NCI-H2107 treated with DMSO at 0.1 percent for 48 hours (cell line): ENCODE measurements around the gene CDC42EP1.
"Not testable (repeated sequence)": the region's sequence is repeated elsewhere in the genome, so short reads cannot be mapped to it uniquely, and the experiment has no call there.

Experiments
- DNase-seq: peaks from one replicate; lab custom pipeline; 2025; ENCODE audit not compliant: unreplicated experiment; lab: John Stamatoyannopoulos, UW

The CDC42EP1 gene

DNA sequence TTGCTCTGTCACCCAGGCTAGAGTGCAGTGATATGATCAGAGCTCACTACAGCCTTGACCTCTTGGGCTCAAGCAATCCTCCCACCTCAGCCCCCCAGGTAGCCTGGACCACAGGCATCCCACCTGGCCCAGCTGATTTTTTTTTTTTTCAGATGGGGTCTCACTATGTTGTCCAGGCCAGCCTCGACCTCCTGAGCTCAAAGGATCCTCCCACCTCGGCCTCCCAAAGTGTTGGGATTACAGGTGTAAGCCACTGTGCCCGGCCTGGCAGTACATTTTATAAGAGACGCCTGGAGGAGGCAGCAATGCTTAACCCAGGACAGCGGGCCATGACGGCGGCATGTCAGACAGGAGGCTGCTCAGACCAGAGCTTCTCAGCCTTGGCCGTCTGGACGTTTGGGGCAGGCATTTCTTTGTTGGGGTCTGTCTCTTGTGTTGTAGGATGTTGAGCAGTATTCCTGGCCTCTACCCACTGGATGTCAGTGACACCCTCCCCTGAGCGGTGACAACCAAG lies 15.3 kb downstream of the CDC42EP1 start:
- DNase-seq, result no peak

- no peak for DNase-seq
Measured at GRCh38 chr22:37578002-37578401, 17.7 kb downstream of the CDC42EP1 start.

DNA sequence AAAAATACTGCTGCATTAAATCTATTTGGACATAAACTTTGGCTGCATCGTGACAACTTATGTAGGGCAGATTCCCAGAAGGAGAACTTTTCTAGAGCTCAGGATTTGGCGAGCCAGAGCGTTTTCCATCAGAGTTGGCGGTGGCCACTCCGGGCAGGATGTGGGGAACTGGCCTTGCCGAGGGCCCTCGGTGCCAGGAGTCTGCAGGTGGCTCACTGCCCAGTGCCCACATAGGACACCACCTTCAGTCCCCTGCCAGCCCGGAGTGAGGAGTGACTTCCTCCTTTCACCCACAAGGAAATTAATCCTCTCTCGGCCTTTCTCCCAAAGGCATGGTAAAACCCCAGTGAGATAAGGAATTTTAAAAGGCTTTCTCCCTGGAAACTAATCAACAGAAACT lies 21.2 kb downstream of the CDC42EP1 start:
- DNase-seq, result no peak

DNA sequence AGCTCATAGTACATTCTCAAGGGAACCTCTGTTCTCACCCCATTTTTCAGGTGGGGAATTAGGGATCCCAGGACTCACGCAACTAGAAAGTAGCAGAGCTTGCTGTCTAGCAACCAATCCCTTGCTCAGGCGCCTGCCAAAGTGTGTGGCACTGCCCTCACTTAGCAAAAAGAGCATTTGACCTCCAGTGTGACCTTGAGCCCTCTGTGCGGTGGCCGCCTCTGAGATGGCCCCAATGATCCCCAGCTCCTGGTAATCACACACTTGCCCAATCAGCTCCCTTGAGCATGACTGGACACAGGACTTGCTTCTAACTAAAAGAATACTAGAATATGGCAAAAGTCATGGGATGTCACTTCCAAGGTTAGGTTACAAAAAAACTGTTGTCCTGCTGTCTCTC lies 22.2 kb downstream of the CDC42EP1 start:
- no peak for DNase-seq

DNA sequence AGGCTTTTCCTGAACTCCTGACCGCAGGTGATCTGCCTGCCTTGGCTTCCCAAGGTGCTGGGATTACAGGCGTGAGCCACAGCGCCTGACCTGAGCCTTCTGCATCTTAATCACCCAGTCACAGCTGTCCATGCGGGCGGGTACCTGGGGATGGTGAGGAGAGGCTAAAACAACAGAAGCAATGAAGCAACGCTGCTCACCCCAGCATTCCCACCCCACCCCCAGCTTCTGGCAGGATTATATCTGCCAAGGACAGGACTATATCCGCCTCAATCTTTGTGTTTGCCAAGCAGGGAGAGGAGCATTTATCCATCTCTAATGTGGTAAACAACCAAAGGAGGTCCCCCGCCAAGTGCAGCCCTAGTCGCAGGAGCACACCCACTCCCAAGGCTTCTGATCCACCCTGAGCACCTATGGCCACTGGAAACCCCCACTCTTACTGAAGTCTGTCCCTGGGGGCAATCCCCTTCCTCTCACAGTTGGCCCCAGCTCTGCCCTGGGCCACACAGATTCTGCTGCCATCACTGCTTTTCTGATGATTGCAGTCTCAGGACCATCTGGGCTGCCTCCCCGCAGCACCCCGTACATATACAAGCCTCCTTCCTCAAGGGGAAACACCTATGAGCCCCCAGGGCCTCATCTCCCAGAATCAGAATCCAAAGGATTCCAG lies 28.4 kb downstream of the CDC42EP1 start:
- no peak for DNase-seq

GRCh38 chr22:37589636-37590035 lies 29.4 kb downstream of the CDC42EP1 start:
- no peak for DNase-seq

DNA sequence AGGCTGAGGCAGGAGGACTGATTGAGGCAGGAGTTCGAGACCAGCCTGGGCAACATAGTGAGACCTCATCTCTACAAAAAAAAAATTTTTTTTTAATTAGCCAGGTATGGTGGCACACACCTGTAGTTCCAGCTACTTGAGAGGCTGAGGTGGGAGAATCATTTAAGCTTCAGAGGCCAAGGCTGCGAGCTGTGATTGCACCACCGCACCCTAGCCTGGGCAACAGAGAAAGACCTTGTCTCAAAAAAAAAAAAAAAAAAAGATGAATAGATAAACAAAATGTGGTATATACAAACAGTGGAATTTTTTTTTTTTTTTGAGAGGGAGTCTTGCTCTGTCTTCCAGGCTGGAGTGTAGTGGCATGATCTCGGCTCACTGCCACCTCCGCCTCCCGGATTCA lies 30.8 kb downstream of the CDC42EP1 start:
- DNase-seq, result not testable (repeated sequence)

DNA sequence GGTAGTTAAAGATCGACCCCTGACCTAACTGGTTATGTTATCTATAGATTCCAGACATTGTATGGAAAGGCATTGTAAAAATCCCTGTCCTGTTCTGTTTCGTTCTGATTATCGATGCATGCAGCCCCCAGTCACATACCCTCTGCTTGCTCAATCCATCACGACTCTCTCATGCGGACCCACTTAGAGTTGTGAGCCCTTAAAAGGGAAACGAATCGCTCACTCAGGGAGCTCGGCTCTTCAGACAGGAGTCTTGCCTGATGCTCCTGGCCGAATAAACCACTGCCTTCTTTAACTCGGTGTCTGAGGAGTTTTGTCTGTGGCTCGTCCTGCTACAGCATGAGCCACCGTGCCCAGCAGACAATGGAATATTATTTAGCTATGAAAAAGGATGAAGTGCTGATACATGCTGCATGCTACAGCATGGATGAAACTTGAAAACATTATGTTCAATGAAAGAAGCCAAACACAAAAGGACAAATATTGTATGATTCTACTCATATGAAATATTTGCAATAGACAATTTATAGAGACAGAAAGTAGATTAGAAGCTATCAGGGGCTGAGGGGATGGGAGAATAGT lies 31.6 kb downstream of the CDC42EP1 start:
- no peak for DNase-seq

DNA sequence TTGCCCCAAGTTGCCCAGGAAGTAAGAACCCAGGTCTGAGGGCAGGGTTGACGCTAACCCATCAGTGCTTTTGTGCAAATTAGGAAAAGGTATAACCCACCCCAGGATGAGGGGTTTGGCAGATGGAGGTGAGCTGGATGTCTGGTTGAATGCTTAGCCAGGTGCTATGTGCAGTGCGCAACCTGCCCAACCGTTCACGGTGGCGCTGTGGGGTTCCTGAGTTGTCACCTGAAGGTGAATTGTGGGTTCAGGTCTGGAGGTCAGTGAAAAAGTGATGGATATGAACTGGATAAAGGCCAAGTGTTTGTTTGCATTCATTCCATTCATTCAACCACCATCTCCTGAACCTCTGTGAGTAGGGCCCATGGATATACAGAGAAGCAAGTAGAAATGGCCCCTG lies 34.0 kb downstream of the CDC42EP1 start:
- no peak for DNase-seq

- no peak for DNase-seq
Measured at GRCh38 chr22:37599153-37599552, 38.9 kb downstream of the CDC42EP1 start.

DNA sequence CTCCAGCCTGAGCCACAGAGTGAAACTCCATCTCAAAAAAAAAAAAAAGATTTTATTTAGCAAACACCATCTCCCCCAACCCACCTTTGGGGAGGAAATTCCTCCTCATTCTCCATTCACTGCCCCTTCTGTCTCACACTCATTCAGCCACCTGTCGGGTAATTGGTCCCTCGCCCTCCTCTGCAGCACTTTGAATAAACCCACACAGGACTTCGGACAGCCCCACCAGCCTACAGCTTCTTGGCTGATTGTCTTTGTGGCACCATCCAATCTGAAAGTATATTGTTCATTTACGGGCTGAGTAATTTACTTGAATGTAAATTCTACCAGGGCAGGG lies 40.9 kb downstream of the CDC42EP1 start:
- no peak for DNase-seq

DNA sequence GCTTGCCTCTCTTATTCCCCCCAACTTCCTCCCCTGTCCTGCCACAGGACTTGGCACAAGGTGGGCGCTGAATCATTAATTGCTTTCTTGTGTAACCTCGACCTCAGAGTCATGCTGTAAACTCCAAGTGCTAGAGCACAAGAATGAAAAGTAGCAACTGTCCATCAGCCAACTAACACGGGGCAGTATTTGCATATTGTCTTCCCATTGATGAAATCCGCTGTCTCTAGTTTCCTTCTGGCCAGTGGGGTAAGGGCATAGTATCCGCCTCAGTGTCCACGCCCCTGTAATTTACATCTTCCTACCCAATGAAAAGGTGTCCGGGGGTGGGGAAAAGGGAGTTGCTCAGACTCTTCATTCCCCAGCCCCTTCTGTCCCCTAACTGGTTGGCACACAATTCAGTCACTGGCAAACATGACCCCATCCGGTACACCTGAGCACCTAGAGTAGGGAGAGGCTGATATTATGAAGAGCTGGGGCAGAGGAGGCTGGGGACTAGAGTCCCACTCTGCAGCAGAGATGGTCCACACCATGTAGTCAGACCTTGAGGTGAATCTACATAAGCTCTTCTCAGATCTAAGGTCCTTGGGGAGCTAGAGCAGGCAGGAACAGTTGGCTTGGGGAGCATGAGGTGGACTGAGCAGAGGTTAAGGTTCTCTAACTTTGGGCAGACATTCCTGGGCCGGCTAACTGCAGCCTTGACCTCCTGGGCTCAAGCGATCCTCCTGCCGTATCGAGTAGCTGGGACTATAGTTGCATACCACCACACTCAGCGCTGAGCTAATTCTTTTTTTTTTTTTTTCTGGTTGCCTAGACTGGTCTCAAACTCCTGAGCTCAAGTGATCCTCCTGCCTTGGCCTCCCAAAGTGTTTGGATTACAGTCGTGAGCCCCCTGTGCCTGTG lies 41.5 kb downstream of the CDC42EP1 start:
- DNase-seq, result no peak

- DNase-seq, result not testable (repeated sequence)
Measured at GRCh38 chr22:37602546-37603277, 42.4 kb downstream of the CDC42EP1 start.

DNA sequence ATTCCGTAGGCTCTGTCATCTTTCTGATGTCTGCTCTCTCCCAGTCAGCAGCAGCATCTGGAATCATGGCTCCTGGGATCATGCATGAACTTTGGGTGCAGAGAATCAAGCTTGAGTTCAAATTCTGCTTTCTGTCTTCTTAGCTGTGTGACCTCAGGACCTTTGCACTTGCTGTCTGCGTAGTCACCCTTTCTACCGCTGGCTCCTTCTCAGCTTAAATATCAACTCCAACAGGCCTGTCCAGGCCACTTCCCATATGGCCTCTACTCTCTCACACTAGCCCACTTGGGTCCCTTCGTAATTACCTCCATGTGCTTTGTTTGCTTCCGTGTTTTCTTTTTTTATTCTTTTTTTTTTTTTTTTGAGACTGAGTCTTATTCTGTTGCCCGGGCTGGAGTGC lies 43.8 kb downstream of the CDC42EP1 start:
- no peak for DNase-seq

GRCh38 chr22:37604875-37605274 lies 44.6 kb downstream of the CDC42EP1 start:
- no peak for DNase-seq

- DNase-seq, result peak; percentile 51
Measured at GRCh38 chr22:37607010-37607934, 47.0 kb downstream of the CDC42EP1 start.

GRCh38 chr22:37607935-37608476 lies 47.7 kb downstream of the CDC42EP1 start:
- no peak for DNase-seq

GRCh38 chr22:37608477-37609239 lies 48.4 kb downstream of the CDC42EP1 start, which contains the start of gene GGA1:
Gene GGA1, plus strand, starts transcription at chr22:37608834. Its CDS starts 27 bp downstream, at chr22:37608861.
- peak; percentile 63 for DNase-seq
